H1 (cell line): ENCODE results near the gene GPR137. TPM values are rescaled to one million over a fixed set of nuclear protein-coding genes. Genes with fewer than 3 reads are reported as not detected.

Experiments
- CEBPB ChIP-seq: IDR thresholded peaks from 2 replicates; pipeline ENCODE4 v1.6.1; 2012; ENCODE audit warnings: low read depth, low read length
- EP300 ChIP-seq, 2 experiments: IDR thresholded peaks; 1 replicate in 1 of 2; 2 replicates in 1 of 2; pipeline ENCODE4 v1.6.1; 2011 to 2012; ENCODE audit warnings: low read depth in 2 of 2, low read length in 2 of 2, mild to moderate bottlenecking in 2 of 2, borderline replicate concordance in 1 of 2, inconsistent platforms in 1 of 2, moderate library complexity in 1 of 2
- GABPA ChIP-seq: IDR thresholded peaks from 2 replicates; pipeline ENCODE4 v1.6.1; 2011; ENCODE audit warnings: mild to moderate bottlenecking, low read length, moderate library complexity, borderline replicate concordance; ENCODE audit not compliant: insufficient read depth
- JUND ChIP-seq: IDR thresholded peaks from 2 replicates; pipeline ENCODE4 v1.6.1; 2011; ENCODE audit warnings: mild to moderate bottlenecking, improper control_type of control experiment, low read length
- KDM4A ChIP-seq: IDR thresholded peaks from one replicate; pipeline ENCODE4 v1.7.1; 2012; ENCODE audit warnings: low read depth, mild to moderate bottlenecking, moderate library complexity, low read length, inconsistent platforms; ENCODE audit not compliant: severe bottlenecking
- KDM5A ChIP-seq: fragments of 200-600 bp; IDR thresholded peaks from 2 replicates; pipeline ENCODE4 v1.7.1; 2012; ENCODE audit warnings: mild to moderate bottlenecking, low read length, inconsistent platforms, mixed read lengths
- POLR2A ChIP-seq, 2 experiments: IDR thresholded peaks; 1 replicate in 1 of 2; 2 replicates in 1 of 2; pipeline ENCODE4 v1.6.1; 2011; ENCODE audit warnings: low read depth in 2 of 2, low read length in 2 of 2, mild to moderate bottlenecking in 2 of 2; ENCODE audit errors: control extremely low read depth in 1 of 2
- YY1 ChIP-seq: IDR thresholded peaks from 2 replicates; pipeline ENCODE4 v1.6.1; 2011; ENCODE audit warnings: low read depth, mild to moderate bottlenecking, low read length
- ZNF274 ChIP-seq: IDR thresholded peaks from 2 replicates; pipeline ENCODE4 v1.7.0; 2012; ENCODE audit warnings: low read length, borderline replicate concordance; ENCODE audit errors: extremely low read depth
- polyA plus RNA-seq, 7 experiments: library from polyadenylated mRNA; depleted of rRNA in 3 of 7; stranded (reverse) in 5 of 7; unstranded in 2 of 7; fragments of >200 nt in 5 of 7; fragments of 200-250 nt in 2 of 7; gene quantifications; 1 replicate in 5 of 7; 2 replicates in 1 of 7; 4 replicates in 1 of 7; pipeline versions ENCODE4 v1.2.1 to v1.2.3, GENCODE V29; 2011 to 2013; ENCODE audit warnings: missing spikeins in 2 of 7, mixed read lengths in 2 of 7
- total RNA-seq: library from RNA; stranded (reverse); fragmentation: NEBNext Ultra II Directional; extraction: Animal tissue kit (Norgen Biotek cat#: 25700); gene quantifications from 2 replicates; pipeline ENCODE4 v1.2.1, GENCODE V29; 2021
- TF ChIP-seq, protein P1 (sequence below): fragments of 300-600 bp; sonication (generic); IDR thresholded peaks from 2 replicates; pipeline ENCODE4 v1.7.1; 2012; ENCODE audit warnings: low read length, moderate library complexity, mild to moderate bottlenecking, inconsistent platforms; ENCODE audit not compliant: insufficient replicate concordance

GPR137 gene
- total and polyA plus RNA-seq, 2 of the 8 experiments (the other 6 are each of a cell fraction or from before 2014, with no cell fraction given) = 36.2 to 37.8 TPM

- TF ChIP-seq, protein P1, sequence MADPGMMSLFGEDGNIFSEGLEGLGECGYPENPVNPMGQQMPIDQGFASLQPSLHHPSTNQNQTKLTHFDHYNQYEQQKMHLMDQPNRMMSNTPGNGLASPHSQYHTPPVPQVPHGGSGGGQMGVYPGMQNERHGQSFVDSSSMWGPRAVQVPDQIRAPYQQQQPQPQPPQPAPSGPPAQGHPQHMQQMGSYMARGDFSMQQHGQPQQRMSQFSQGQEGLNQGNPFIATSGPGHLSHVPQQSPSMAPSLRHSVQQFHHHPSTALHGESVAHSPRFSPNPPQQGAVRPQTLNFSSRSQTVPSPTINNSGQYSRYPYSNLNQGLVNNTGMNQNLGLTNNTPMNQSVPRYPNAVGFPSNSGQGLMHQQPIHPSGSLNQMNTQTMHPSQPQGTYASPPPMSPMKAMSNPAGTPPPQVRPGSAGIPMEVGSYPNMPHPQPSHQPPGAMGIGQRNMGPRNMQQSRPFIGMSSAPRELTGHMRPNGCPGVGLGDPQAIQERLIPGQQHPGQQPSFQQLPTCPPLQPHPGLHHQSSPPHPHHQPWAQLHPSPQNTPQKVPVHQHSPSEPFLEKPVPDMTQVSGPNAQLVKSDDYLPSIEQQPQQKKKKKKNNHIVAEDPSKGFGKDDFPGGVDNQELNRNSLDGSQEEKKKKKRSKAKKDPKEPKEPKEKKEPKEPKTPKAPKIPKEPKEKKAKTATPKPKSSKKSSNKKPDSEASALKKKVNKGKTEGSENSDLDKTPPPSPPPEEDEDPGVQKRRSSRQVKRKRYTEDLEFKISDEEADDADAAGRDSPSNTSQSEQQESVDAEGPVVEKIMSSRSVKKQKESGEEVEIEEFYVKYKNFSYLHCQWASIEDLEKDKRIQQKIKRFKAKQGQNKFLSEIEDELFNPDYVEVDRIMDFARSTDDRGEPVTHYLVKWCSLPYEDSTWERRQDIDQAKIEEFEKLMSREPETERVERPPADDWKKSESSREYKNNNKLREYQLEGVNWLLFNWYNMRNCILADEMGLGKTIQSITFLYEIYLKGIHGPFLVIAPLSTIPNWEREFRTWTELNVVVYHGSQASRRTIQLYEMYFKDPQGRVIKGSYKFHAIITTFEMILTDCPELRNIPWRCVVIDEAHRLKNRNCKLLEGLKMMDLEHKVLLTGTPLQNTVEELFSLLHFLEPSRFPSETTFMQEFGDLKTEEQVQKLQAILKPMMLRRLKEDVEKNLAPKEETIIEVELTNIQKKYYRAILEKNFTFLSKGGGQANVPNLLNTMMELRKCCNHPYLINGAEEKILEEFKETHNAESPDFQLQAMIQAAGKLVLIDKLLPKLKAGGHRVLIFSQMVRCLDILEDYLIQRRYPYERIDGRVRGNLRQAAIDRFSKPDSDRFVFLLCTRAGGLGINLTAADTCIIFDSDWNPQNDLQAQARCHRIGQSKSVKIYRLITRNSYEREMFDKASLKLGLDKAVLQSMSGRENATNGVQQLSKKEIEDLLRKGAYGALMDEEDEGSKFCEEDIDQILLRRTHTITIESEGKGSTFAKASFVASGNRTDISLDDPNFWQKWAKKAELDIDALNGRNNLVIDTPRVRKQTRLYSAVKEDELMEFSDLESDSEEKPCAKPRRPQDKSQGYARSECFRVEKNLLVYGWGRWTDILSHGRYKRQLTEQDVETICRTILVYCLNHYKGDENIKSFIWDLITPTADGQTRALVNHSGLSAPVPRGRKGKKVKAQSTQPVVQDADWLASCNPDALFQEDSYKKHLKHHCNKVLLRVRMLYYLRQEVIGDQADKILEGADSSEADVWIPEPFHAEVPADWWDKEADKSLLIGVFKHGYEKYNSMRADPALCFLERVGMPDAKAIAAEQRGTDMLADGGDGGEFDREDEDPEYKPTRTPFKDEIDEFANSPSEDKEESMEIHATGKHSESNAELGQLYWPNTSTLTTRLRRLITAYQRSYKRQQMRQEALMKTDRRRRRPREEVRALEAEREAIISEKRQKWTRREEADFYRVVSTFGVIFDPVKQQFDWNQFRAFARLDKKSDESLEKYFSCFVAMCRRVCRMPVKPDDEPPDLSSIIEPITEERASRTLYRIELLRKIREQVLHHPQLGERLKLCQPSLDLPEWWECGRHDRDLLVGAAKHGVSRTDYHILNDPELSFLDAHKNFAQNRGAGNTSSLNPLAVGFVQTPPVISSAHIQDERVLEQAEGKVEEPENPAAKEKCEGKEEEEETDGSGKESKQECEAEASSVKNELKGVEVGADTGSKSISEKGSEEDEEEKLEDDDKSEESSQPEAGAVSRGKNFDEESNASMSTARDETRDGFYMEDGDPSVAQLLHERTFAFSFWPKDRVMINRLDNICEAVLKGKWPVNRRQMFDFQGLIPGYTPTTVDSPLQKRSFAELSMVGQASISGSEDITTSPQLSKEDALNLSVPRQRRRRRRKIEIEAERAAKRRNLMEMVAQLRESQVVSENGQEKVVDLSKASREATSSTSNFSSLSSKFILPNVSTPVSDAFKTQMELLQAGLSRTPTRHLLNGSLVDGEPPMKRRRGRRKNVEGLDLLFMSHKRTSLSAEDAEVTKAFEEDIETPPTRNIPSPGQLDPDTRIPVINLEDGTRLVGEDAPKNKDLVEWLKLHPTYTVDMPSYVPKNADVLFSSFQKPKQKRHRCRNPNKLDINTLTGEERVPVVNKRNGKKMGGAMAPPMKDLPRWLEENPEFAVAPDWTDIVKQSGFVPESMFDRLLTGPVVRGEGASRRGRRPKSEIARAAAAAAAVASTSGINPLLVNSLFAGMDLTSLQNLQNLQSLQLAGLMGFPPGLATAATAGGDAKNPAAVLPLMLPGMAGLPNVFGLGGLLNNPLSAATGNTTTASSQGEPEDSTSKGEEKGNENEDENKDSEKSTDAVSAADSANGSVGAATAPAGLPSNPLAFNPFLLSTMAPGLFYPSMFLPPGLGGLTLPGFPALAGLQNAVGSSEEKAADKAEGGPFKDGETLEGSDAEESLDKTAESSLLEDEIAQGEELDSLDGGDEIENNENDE = no peak
- TF ChIP-seq CEBPB = no peak
- TF ChIP-seq EP300 (IDR thresholded peaks at IDR 0.05; ENCODE audit: borderline replicate concordance in 1 of 2, low read depth in 2 of 2, low read length in 2 of 2) = no peak
- no peak for TF ChIP-seq POLR2A (IDR thresholded peaks at IDR 0.05; ENCODE audit: control extremely low read depth in 1 of 2, low read depth in 2 of 2, low read length in 2 of 2)
- TF ChIP-seq ZNF274 = no peak
- no peak for TF ChIP-seq YY1
- no peak for TF ChIP-seq KDM5A
- TF ChIP-seq JUND = no peak
- TF ChIP-seq GABPA = no peak
- no peak for TF ChIP-seq KDM4A
Measured at GRCh38 chr11:64255135-64256128, 30.2 kb upstream of the GPR137 start (continued).
